ENCODE data around the gene SEPTIN1. TPM values are rescaled to one million over a fixed set of nuclear protein-coding genes. Genes with fewer than 3 reads are reported as not detected.

SEPTIN1 gene
- total RNA-seq, 1 experiment from 2014 or later: 1.4 TPM

DNA sequence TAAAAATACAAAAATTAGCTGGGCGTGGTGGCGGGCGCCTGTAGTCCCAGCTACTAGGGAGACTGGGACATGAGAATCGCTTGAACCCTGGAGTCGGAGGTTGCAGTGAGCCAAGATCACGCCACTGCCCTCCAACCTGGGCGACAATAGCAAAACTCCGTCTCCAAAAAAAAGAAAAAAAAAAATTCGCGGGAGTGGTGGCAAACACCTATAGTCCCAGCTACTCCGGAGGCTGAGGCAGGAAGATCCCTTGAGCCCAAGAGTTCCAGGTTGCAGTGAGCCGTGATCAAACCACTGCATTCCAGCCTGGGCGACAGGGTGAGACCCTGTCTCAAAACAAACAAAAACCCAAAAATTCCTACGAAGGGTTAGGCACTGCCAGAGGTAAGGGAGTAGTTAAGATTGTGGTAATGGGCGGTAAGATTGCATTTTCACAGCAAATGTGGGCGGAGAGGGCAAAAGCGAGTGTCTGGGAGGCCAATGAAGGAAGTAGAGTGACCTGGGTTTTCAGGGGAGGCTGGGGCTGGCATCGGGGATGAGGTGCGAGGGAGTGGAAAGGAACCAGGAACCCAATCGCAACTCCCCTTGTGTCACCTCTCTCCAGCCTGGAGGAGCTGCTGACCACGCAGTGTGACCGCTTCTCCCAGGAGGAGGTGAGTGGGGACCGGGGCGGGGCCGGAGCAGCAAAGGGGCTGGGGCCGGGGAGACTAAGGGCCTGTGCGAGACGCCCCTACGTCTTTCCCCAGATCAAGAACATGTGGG lies 5.1 kb downstream of the SEPTIN1 start:
- Mint-ChIP-seq H3K27ac (peak overlapping the region; percentile 97 to 100 (median 99)), H3K4me1 (peaks cover 20 to 40% of the 10 kb centered on the region in 2 experiments), H3K36me3 (ENCODE audit: insufficient read depth in 1 of 3, low read depth in 3 of 3) (peaks cover 2 to 4% (median 2%) of the 10 kb centered on the region in 3 experiments; a peak in 4 of 7 replicates), H3K9me3 (peaks cover 0 to 2% of the 10 kb centered on the region in 2 experiments; a peak in 2 of 5 replicates), H3K4me3 (peak overlapping the region; percentile 87 to 95), H3K27me3 (ENCODE audit: low read depth) (0 out of 2 replicates have a peak, but pooled peaks cover 2% of the 10 kb centered on the region)
- no peaks in the 10 kb centered on the region for H3K9me3 ChIP-seq (ENCODE audit: control insufficient read depth, low read depth, low read length)
- H3K9ac ChIP-seq (ENCODE audit: extremely low read depth, insufficient read length, low read length): peak overlapping the region; percentile 41
- H2BK20ac ChIP-seq (ENCODE audit: low read depth, low read length, poor library complexity, severe bottlenecking): no peak overlapping the region
- H3K23me2 ChIP-seq (ENCODE audit: insufficient read length, low read depth, low read length, poor library complexity, severe bottlenecking): peaks cover 13% of the 10 kb centered on the region
- H4K5ac ChIP-seq (ENCODE audit: insufficient read length, low read depth, low read length): no peak overlapping the region
- H3K4me1 ChIP-seq (ENCODE audit: insufficient read depth, low read length): no peaks in the 10 kb centered on the region; the same call in 1 of the 2 replicates
- H3K4me2 ChIP-seq (ENCODE audit: insufficient read depth, insufficient read length, low read length): peak overlapping the region; percentile 55
- no CpG with 5 or more reads among the region's 29 CpGs for WGBS (ENCODE audit: extremely low coverage, insufficient read length, low lambda C conversion rate)
- H3K27me3 ChIP-seq (ENCODE audit: insufficient read depth, low read length): no peaks in the 10 kb centered on the region
- peak overlapping the region; percentile 19 for H2BK12ac ChIP-seq (ENCODE audit: insufficient read length, low read depth, low read length)
- H2AK5ac ChIP-seq (ENCODE audit: insufficient read length, low read length): no peak overlapping the region
- no peak overlapping the region for H2AFZ ChIP-seq (ENCODE audit: low read length)
- H3K14ac ChIP-seq (ENCODE audit: insufficient read depth, low read length): peak overlapping the region; percentile 51; the same call in 1 of the 2 replicates
- H4K8ac ChIP-seq (replicated peaks; ENCODE audit: insufficient read length, low read depth, low read length): no peak overlapping the region
- TF ChIP-seq, protein P1, sequence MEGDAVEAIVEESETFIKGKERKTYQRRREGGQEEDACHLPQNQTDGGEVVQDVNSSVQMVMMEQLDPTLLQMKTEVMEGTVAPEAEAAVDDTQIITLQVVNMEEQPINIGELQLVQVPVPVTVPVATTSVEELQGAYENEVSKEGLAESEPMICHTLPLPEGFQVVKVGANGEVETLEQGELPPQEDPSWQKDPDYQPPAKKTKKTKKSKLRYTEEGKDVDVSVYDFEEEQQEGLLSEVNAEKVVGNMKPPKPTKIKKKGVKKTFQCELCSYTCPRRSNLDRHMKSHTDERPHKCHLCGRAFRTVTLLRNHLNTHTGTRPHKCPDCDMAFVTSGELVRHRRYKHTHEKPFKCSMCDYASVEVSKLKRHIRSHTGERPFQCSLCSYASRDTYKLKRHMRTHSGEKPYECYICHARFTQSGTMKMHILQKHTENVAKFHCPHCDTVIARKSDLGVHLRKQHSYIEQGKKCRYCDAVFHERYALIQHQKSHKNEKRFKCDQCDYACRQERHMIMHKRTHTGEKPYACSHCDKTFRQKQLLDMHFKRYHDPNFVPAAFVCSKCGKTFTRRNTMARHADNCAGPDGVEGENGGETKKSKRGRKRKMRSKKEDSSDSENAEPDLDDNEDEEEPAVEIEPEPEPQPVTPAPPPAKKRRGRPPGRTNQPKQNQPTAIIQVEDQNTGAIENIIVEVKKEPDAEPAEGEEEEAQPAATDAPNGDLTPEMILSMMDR (conservative IDR thresholded peaks at IDR 0.05): no peak
- no peak overlapping the region for H3K56ac ChIP-seq (ENCODE audit: insufficient read length, low read depth, low read length)
- H3K4ac ChIP-seq (ENCODE audit: low read depth, low read length): no peak overlapping the region; the same call in 1 of the 2 replicates
- no peak for DNase-seq
- H3T11ph ChIP-seq (ENCODE audit: low read length): no peak overlapping the region
- H2BK5ac ChIP-seq (ENCODE audit: insufficient read length, low read length): peak overlapping the region; percentile 37
- no peak overlapping the region for H3K23ac ChIP-seq (ENCODE audit: insufficient read length, low read depth, low read length)
- peak overlapping the region; percentile 77 for H3K27ac ChIP-seq (ENCODE audit: insufficient read length, low read depth, low read length)
- H3K79me1 ChIP-seq (ENCODE audit: insufficient read depth, low read depth, low read length, poor library complexity, severe bottlenecking): no peaks in the 10 kb centered on the region
- no peaks in the 10 kb centered on the region for H4K20me1 ChIP-seq (ENCODE audit: control insufficient read depth, insufficient read depth, insufficient read length)
- H3K79me2 ChIP-seq (ENCODE audit: insufficient read depth, low read length): no peaks in the 10 kb centered on the region
- H3K18ac ChIP-seq (ENCODE audit: insufficient read length, low read depth, low read length): peak overlapping the region; percentile 82
- no peak overlapping the region for H2BK120ac ChIP-seq (ENCODE audit: low read depth, low read length, poor library complexity, severe bottlenecking)
- peak overlapping the region; percentile 23 for H4K91ac ChIP-seq (ENCODE audit: insufficient read length, low read depth, low read length)
- no peak overlapping the region for H2BK15ac ChIP-seq (ENCODE audit: low read depth, low read length)
